G401 (cell line): ENCODE results near the gene FOXP2. TPM values are rescaled to one million over a fixed set of nuclear protein-coding genes. Genes with fewer than 3 reads are reported as not detected.
"Not testable (repeated sequence)": the region's sequence is repeated elsewhere in the genome, so short reads cannot be mapped to it uniquely, and the experiment has no call there.

ENCODE experiments used
- DNase-seq: peaks from one replicate; pipeline ENCODE4 v3.0.0-alpha.2; 2015; ENCODE audit warnings: low spot score
- in situ Hi-C: cut with HindIII; loops from 2 replicates; pipeline ENCODE4 v1.10.0; 2016; ENCODE audit warnings: low sequenced_read_pairs, mixed read lengths
- total RNA-seq: library from RNA; depleted of rRNA; stranded (reverse); fragments of >200 nt; shearing (Covaris generic); gene quantifications from 2 replicates; pipeline ENCODE4 v1.2.3, GENCODE V29; 2014; rRNA removed

Gene FOXP2
- total RNA-seq, result not detected in 2 replicates

- no peak for DNase-seq
Observed at GRCh38 chr7:114414156-114415063, at the start of gene FOXP2. Gene FOXP2, plus strand, starts transcription at chr7:114414815. Its CDS starts 11,697 bp downstream, at chr7:114426512.

GRCh38 chr7:114365791-114366190, 48.8 kb upstream of the FOXP2 start:
- in situ Hi-C loops, result no loop called here
- DNase-seq, result no peak

More at GRCh38 chr7:114414156-114415063, at the start of gene FOXP2:
- in situ Hi-C loops, result no loop called here

DNA sequence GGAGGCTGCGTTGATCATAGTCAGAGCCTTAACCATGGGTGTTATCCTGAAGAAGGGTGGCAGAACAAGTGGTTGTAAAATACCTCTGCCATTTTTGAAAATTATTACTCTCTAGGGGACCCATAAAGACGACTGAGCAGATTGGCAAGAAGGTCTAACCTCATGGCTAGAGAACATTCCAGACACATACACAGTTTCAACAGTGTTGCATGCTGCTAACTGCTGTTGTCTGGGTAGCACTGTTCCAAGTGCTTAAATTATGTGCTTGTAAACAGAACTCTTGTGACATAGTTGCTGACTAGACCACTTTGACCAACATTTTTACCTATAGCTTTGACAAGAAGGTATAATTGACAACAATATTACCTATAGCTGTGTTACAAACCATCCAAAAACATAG, 46.1 kb upstream of the FOXP2 start:
- no peak for DNase-seq
- in situ Hi-C loops, result no loop called here

DNA sequence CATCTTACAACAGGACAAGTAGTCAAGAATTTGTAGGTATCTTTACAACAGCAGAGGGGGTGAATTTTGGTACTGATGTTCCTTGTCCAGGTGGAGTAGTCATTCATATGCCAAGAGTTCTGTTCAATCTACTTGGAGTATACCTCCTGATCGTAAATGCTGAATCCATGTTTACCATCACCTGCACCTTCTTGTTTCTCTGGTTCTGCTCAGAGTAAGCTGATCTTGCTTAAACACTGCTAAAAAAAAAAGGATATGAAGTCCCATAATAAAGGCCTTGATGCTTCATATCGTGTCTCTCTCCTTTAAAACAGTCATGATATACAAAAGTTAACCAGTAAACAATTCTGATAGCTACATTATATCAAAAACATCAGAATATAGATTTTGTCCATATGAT, 45.3 kb upstream of the FOXP2 start:
- in situ Hi-C loops, result no loop called here
- DNase-seq, result no peak

GRCh38 chr7:114372619-114373018, 42.0 kb upstream of the FOXP2 start:
- in situ Hi-C loops, result no loop called here
- DNase-seq, result no peak

- in situ Hi-C loops, result no loop called here
- DNase-seq, result no peak
Observed at GRCh38 chr7:114375907-114376306, 38.7 kb upstream of the FOXP2 start.

GRCh38 chr7:114383946-114384345, 30.7 kb upstream of the FOXP2 start:
- in situ Hi-C loops, DNase-seq: not testable (repeated sequence)

- DNase-seq, in situ Hi-C loops: not testable (repeated sequence)
Observed at GRCh38 chr7:114384346-114384745, 30.3 kb upstream of the FOXP2 start.

GRCh38 chr7:114388021-114388420, 26.6 kb upstream of the FOXP2 start:
- in situ Hi-C loops, result no loop called here

GRCh38 chr7:114392686-114393085, 21.9 kb upstream of the FOXP2 start:
- DNase-seq, result no peak
- in situ Hi-C loops, result no loop called here

More at GRCh38 chr7:114388021-114388420, 26.6 kb upstream of the FOXP2 start:
- no peak for DNase-seq

DNA sequence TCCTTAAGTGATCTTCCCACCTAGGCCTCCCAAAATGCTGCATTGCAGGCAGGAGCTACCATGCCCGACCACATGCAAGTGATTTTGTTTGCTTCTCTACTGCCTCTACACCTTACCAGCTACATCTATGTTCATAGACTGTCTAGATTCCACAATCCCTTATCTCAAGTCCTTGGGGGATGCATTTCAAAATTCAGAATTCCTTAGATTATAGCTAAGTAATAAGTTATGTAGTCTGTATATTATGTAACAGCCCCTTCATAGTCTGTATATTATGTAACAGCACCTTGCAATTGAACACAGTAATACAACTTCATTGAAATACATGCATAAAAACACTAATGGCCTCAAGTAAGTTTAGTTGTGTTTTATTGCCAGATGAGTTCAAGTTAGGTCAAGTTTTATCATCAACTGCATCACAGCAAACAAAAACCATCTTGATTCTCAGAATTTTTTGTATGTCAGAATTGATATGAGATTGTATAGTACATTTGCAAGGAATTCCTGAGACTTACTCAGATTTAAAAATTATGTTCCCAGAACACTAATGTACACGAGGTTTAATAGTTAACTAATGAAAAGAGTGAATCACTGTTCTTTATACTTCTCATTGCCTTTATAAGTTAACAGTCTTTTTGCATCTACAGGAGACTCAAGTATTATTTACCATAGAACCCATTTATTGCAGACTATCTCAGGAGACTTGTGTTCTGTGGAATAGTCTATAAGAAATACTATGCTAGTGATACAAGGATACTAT, 11.6 kb upstream of the FOXP2 start:
- in situ Hi-C loops, result no loop called here
- DNase-seq, result no peak

DNA sequence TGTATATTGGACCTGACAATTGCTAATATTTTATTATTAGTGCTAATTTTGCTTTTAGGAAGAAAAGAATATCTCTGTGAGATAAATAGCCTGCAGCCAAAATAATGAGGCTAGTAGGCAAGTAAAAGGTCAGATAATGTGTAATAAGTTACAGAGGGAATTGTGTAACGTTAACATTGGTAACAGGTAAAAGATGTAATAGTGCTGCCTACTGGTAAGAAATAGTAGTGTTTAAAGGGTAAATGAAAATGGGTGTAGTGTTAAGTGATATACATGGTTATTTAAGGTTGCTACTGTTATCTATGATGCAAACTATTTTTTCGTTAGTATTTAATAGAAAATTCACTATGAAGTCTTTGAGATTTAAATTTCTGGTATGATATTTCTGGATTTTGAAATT, 9.2 kb upstream of the FOXP2 start:
- DNase-seq, result no peak
- in situ Hi-C loops, result no loop called here

DNA sequence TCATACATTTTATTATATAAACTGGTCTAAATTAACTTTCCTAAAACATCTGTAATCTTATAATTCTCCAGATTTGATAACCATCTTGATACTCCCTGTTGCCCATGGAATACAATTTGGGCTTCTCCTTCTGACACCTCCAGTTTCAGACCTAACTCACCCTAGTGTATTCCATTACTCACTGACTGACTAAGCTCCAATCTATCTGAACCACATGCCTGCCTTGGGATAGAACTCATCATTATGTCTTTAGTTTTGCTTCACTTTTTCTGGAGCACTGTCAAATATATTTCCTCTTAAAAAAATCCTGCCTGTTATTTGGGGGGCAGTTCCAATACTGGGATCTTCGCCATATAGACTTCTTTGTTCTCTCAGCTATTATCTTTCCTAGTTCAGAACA, 4.9 kb upstream of the FOXP2 start:
- in situ Hi-C loops, result no loop called here
- no peak for DNase-seq

DNA sequence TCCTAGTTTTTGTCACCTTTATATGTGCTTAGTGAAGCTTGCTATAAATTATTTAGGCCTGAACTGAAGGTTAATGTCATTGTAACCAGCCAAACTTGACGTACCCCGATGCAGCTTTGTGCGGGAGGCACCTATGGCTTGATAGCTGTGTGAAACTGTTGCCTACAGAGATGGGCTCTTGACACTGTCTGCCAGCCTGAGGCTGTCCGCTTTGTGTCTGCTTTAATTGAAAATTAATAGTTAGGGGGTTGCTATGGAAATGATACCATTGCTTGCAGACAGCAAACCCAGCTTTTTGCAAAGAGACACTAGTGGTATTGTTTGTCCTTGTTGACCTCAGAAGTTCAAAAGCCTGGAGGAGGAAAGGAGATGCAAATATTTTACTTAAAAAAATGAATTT, 2.1 kb upstream of the FOXP2 start:
- in situ Hi-C loops, result no loop called here

DNA sequence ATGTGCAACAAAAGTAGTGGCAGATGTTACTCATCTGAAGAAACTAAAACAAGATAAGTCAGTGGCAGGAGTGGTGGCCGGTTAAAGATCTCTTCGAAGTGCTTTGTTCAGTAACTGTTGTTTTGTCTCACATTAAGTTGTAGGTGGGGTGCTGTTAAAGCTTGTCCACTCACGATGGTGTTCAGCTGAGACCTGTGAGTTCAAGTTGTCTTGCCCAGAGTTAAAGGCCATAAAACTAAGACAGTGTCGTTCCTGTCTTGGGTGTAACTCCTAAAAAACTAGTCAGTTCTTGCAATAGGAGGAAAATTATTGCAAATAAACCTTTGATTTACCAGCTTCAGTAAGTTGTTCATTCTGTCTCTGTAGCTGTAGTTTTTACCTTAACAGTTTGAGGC, 857 bp upstream of the FOXP2 start:
- no peak for DNase-seq
- in situ Hi-C loops, result no loop called here

More for the DNA sequence above, 2.1 kb upstream of the FOXP2 start:
- DNase-seq, result no peak

DNA sequence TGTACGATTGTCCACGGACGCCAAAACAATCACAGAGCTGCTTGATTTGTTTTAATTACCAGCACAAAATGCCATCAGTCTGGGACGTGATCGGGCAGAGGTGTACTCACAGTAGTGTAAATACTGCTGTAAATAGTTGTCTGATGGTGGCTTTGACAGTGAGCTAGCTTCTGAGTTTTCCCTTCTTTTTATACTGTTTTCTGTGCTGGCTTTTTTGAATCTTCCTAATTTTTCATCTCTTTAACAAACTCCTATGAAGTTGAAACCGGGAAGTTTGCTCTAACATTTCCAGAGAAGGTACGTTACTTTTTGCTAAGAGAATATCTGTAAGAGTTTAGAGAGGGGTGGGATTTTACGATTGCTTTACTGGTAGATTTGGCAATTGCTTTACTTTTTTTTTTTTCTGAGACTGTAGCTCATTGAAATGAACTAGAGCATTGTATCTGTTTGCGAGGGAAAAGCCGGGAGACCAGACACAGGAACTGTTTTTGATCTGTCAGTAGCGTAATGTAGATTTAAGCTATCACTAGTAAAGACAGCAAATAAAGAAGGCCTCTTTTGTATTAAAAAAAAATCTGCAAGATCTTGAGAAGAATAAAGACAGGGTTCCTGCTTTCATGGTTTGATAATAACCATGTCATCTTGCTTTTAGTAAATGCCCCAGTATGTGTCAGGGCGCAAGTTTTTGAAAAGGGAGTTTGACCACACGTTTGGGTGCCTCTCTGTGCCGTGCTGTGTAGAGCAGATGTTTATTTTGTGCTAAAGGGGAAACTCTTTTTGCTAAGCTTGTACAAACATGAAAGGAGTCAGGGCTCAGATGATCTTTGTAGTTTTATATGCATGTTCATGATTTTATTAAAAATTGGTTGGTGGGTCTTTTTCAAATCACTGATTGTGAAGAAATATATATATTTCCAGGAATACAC, 712 bp downstream of the FOXP2 start:
- DNase-seq, result no peak
- in situ Hi-C loops, result no loop called here

DNA sequence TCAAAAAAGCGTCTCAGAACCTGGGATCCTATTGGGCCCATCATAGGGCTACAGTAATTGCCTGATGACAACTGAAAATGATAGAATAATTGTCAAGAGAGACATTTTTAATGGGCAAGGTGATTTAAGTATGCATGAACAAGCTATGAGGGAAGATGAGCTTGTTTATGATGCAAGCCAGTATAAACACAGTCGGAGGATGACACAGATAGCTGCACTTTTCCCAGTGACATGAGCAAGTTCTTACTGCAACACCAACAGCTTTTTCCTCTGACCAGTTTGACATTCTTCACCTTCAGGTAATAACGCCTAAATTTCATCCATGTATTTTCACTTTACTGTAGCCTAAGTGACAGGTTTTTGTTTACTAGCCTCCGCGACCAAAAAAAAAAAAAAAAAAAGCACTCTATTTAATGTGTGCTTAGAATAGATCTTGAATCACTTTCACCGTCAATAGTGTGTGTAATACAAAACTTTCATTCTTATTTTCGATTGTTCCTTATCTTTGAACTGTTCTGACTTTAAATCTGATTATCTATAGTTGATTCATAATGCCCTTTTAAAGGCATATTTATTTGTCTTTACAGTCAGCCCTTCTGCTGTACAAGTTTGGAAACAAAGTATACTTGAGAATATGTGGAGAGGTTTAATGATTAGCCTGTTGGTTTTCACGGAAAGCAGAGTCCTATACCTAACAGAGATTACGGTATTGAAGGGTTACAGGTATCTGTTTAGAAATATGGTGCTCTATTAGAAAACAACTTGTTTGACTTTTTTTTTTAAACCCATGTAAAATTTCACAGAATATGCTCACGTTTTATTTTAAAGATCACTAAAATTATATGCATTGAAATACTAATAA, 1.7 kb downstream of the FOXP2 start:
- DNase-seq, result no peak
- in situ Hi-C loops, result no loop called here

- DNase-seq, result no peak
- in situ Hi-C loops, result no loop called here
Observed at GRCh38 chr7:114417290-114417689, 2.7 kb downstream of the FOXP2 start.
